ENCODE data around the gene SDHC. TPM values are rescaled to one million over a fixed set of nuclear protein-coding genes. Genes with fewer than 3 reads are reported as not detected.

Gene SDHC
- total RNA-seq, 1 donor from 2014 or later = 42.8 TPM

Other genes with a start within 250 kb of the SDHC start
- gene ARHGAP30, start 244.5 kb upstream of the SDHC start, total RNA-seq = 0.07 and 0.42 TPM in 2 replicates
- gene NECTIN4, start 224.8 kb upstream of the SDHC start, total RNA-seq = 13.1 and 13.6 TPM in 2 replicates
- 2.9 and 3.1 TPM in 2 replicates for gene KLHDC9, start 216.0 kb upstream of the SDHC start, total RNA-seq
- 98.4 and 132 TPM in 2 replicates for gene PFDN2, start 196.3 kb upstream of the SDHC start, total RNA-seq
- gene NIT1, start 196.3 kb upstream of the SDHC start, total RNA-seq = 28.7 and 35.8 TPM in 2 replicates
- 29.3 and 42.1 TPM in 2 replicates for gene DEDD, start 181.7 kb upstream of the SDHC start, total RNA-seq
- gene UFC1, start 160.4 kb upstream of the SDHC start, total RNA-seq = 59.6 and 85.0 TPM in 2 replicates
- 10.5 and 12.6 TPM in 2 replicates for gene USP21, start 154.9 kb upstream of the SDHC start, total RNA-seq
- gene PPOX, start 148.0 kb upstream of the SDHC start, total RNA-seq = 20.4 and 28.3 TPM in 2 replicates
- gene B4GALT3, start 136.9 kb upstream of the SDHC start, total RNA-seq = 39.4 and 45.7 TPM in 2 replicates
- 0.21 and 0.33 TPM in 2 replicates for gene ADAMTS4, start 115.3 kb upstream of the SDHC start, total RNA-seq
- gene NDUFS2, start 112.0 kb upstream of the SDHC start, total RNA-seq = 92.4 and 96.9 TPM in 2 replicates
- not detected in 2 replicates for gene FCER1G, start 99.1 kb upstream of the SDHC start, total RNA-seq
- gene APOA2, start 90.8 kb upstream of the SDHC start, total RNA-seq = not detected in 2 replicates
- gene TOMM40L, start 88.3 kb upstream of the SDHC start, total RNA-seq = 6.2 and 8.0 TPM in 2 replicates
- gene NR1I3, start 76.2 kb upstream of the SDHC start, total RNA-seq = not detected in 2 replicates
- gene PCP4L1, start 55.6 kb upstream of the SDHC start, total RNA-seq = not detected in 2 replicates
- gene MPZ, start 4.4 kb upstream of the SDHC start, total RNA-seq = 0.14 and 0.54 TPM in 2 replicates
- not detected in 2 replicates for gene CFAP126, start 53.5 kb downstream of the SDHC start, total RNA-seq
- 0.04 and 0.48 TPM in 2 replicates for gene FCGR2A, start 191.1 kb downstream of the SDHC start, total RNA-seq
- 0.84 TPM in 1 of 2 replicates, not detected in the other for gene HSPA6, start 210.2 kb downstream of the SDHC start, total RNA-seq
- gene FCGR3A, start 235.4 kb downstream of the SDHC start, total RNA-seq = 0.79 TPM in 1 of 2 replicates, not detected in the other

All from kidney epithelial cell (primary cell).